T47D (cell line): ENCODE measurements around the gene RNF144A.

Source experiments
- DNase-seq, 2 experiments: peaks; one replicate each; pipeline versions ENCODE4 v3.0.0 to v3.0.0-alpha.2; 2011 to 2012; ENCODE audit warnings: low read depth in 1 of 2, low spot score in 1 of 2
- JUND ChIP-seq: IDR thresholded peaks from 2 replicates; pipeline ENCODE4 v1.6.1; 2012; ENCODE audit warnings: low read depth
- in situ Hi-C: cut with HindIII; loops from 2 replicates; pipeline ENCODE4 v1.10.0; 2016; ENCODE audit warnings: low sequenced_read_pairs, low pct_unique_long_range_greater_than_20kb

RNF144A gene

DNA sequence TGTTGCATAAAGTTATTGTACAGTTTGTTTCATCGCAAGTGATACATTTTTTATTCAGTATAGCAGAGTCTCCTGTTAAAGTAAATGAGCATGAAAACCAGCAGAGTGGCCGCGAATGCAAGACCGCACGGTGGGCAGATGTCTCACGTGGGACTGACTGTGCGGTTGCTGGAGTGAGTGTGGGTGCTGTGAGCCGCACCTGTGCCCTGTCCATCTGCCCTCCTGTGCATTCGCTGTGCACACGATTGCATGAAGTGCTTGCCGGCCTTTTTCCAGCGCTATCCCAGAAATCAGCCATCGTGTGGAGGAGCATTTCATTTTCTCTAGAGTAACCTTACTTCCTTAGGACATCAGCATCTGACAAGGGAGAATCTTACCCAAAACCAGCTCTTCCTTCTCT lies 118.7 kb downstream of the RNF144A start:
- in situ Hi-C loops: no loop called here
- no peak for DNase-seq

DNA sequence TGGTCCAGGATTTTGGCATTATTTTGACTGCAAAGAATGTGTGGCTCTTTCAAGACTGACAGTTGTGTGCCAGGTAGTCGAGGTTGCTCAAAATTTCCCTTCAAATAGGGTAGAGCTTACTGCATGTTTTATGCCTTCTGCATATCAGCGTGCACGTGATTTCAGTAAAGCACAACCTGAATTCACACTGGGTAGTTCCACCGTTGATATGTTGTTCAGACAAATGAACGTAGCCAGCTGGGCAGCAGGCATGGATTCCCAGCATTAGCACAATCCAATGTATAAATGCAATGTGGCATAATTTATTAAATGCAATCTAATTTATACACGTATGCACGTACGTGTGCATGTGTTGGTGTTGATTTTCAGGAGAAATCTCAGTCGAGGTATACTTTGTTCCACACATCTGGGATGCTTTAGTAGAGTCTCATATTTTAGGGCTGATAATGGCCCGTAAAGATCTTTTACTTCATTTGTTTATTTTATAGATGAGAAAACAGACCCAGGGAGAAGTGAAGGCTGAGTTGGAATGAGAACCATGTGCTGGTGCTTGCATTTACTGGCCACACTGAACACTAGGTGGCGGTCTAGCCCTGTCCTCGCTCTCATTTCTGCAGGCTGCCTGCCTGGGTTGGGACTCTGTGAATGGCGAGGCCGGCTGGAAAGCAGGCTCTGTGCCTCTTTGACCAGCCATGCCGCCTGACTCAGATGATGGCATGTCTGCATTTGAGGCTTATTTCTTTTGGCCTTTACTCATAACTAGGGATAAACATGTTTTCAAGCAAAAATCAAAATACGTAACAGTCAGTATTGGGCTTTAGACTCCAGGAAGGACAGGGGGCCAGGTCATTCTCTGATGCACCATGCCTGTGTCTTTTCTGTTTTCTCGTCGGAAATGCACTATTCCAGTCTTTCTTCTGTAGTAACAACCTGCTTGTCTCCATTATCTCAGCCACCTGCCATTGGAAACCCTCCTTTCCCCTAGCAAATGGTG lies 120.4 kb downstream of the RNF144A start:
- in situ Hi-C loops: no loop called here
- DNase-seq: peak; percentile 55 to 77

More for the DNA sequence above, 118.7 kb downstream of the RNF144A start:
- TF ChIP-seq JUND: no peak

DNA sequence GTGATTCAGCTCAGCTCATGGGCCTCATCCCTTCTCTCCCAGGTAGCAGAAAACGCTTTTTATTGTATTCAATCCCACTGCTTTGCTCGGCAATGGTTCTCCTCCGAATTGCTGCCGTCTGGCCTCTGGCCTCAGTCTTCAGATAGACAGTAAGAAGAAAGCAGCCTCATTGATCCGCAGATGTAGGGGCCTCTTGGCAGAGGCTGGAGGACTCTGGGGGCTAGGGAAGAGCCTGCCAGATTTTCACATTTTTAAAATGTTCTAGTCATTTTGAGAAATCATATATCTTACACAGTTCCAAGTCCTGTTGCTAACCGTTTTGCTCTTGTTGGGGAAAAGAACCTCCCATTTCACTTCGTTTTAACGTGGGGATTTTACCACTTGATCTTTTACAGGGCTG lies 123.3 kb downstream of the RNF144A start:
- DNase-seq: no peak
- in situ Hi-C loops: no loop called here
- no peak for TF ChIP-seq JUND

More for the DNA sequence above, 120.4 kb downstream of the RNF144A start:
- TF ChIP-seq JUND: no peak

DNA sequence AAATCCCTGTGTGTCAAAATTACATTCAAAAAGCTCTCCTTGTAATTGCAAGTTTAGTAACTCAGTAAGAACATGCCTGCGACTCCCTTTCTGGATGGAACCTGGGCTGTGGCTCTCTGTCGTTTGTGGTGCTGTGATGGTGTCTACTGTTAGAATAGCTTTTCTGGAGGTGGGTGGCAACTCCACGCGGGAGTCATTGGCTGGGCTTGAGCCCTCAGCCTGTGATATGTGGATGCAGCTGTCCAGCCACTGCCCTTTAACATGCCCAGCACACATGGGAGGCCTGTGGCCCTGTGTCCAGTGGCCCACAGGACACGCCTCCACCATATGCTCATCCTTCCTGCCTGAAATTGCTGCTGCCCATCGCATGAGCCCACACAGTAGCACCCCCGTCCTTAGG lies 124.2 kb downstream of the RNF144A start:
- no peak for DNase-seq
- TF ChIP-seq JUND: no peak
- in situ Hi-C loops: no loop called here

DNA sequence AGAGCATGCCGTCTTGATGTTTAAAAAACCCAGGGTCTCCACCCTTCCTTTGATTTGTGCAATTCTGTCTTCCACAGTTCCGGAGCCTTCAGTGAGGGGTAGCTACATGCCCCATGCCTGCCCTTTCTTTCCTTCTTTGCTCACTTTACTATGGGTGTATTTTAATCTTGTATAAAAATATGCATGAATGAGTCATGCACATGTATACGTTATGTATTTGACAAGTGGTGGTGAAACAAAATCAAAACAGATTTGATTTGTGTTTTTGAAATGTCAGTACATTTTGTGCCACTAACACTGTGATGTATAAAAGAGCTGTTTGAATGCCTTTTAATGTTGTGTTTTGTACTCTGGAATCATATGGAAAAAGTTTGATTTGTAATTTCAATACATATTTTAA lies 126.5 kb downstream of the RNF144A start:
- in situ Hi-C loops: no loop called here
- TF ChIP-seq JUND: no peak
- DNase-seq: no peak

DNA sequence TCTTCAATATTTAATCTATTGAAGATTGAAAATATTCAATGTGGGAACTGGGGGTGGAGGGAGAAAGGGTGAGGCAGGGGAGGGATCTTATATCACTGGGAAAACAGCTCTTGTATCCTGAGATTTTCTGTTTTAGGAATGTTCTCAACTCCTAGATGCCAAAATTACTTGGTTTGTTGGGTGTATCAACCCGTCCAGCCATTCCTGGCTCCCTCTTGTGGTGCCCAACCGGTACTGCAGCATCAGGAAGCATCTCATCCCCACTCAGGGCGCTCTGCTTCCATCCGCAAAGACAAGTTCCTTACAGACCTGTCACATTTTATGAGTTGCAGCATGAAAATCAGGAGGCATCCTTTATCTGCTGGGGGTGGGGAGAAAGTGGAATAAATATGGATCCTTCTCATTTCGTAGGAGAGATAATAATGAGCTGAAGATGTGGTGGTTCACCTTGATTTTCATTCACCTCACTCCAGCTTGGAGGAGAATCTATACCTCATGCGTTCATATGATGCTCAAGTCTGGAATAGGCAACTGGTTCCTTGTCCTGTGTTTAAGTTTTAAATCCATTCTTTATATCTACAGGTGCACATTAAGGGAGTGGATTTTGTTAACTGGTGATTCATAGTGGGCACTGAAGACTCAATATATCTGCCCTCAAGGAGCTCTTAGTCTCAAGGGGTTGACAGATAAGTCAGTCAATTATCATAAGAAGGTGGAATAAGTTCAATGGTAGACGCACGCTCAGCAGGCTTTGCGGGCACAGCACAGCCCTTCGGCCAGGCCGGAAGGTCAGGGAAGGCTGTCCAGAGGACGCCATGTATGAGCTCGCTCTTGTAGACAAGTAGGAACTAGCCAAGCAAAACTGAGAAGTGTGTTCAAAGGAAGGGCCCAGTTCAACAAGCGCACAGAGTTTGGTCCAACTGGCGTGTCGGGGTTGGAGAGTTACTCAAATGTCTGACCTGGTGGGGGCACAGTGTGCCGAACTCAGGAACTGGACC lies 127.3 kb downstream of the RNF144A start:
- no peak for TF ChIP-seq JUND

DNA sequence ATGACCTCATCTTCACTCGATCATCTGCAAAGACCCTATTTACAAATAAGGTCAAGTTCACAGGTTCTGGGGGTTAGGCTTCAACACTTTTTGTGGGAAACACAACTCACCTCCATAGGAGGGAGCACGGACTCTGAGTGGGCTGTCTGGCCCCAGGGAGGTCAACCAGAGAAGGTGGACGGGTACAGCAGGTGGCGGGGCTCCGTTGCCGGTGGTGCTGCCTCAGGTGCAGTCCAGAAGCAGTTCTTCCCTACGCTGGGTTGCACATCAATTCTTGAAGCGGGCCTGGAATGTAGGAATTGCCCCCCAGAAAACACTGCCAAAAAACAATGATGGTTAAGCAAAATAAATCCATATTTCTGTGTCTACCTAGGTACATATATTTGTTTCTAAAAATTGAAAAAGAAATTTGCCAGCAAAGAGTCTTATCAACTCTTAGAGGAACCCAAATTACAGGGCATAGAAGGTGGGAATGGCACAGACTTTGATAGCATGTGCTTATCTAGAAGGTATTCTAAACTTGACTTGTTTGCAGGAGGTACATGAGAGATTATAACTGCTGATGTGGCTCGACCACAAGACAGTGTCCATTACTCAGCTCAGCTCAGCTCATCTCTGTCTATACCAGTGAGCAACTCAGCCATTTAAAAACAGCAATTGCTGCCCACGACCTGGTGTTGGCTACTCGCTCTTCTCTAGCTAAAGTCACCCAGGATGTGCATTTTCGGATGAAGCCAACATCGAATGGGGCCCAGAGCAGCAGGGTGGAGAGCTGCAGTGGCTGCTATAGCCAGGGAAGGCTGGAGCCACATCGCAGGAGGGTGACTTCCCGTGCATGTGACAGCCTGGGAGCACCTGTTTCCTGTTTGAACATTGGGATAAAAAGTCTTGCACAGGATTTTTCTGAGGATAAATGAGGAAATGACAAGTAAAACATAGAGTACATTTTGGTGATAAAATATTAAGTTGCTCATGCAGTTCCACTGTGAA lies 128.7 kb downstream of the RNF144A start:
- TF ChIP-seq JUND: no peak
- no peak for DNase-seq
- in situ Hi-C loops: no loop called here

More for the DNA sequence above, 127.3 kb downstream of the RNF144A start:
- in situ Hi-C loops: no loop called here
- peak; percentile 38 to 60 for DNase-seq

DNA sequence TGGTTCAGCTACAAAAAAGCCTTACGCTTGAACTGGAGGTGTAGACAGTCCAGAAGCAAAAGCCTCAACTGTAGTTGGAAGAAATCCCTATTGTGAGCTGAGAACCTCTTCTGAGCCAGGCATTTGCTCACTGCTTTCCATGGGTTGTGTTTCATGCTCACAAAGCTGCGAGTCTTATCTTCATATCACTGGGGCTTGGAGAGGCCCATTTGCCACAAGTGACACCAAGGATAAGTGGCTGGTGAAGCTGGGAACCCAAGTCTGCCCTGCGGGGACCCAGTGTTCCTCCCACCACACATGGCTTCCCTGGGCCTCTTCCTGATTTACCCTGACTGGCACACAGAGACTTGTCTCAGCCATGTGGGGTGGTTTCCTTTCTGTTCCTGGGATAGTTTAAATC lies 130.4 kb downstream of the RNF144A start:
- no peak for TF ChIP-seq JUND
- no peak for DNase-seq
- in situ Hi-C loops: no loop called here

DNA sequence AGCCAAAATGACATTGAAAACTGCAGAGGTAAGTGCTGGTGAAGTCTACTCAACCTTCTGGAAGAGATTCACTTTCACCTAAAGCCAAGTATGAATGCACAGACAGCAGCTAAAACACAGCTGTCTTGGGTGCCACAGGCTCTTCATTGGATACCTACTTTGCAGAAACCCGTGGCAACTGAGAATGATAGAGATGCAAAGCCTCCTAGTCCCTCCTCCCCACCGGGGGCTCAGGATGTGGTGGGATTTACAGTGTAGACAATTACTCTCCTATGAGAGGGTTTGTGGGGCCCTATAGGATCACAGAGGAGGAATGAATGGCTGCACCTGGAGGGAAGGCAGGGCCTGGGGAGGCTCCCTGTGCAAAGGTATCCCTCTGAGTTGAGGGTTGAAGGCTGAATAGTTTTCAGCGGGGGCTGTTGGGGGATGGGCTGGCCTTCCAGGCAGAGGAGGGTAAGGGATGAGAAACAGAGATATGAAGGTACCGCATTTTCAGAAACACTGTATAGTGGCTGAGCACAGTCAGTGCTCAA lies 131.6 kb downstream of the RNF144A start:
- no peak for TF ChIP-seq JUND
- in situ Hi-C loops: no loop called here
- DNase-seq: no peak

DNA sequence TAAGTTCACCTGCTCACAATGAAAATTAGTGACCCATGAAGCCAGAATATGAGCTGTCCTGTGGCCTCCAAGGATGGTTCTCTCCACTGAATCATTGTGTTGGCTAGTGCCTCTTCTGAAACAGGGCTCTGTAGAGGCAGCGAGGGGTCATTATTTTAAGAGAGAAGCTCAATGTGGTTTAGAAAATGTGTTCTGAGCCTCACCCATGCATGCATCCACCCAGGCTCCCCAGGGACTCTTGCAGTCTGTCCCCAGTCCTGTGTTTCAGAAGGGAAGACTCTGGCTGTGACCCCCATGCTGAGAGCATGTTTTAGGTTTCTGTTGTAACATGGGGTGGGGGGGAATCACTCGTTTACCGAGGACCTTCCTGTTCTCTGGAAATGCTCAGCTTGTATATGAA lies 135.2 kb downstream of the RNF144A start:
- TF ChIP-seq JUND: no peak
- in situ Hi-C loops: no loop called here
- no peak for DNase-seq

DNA sequence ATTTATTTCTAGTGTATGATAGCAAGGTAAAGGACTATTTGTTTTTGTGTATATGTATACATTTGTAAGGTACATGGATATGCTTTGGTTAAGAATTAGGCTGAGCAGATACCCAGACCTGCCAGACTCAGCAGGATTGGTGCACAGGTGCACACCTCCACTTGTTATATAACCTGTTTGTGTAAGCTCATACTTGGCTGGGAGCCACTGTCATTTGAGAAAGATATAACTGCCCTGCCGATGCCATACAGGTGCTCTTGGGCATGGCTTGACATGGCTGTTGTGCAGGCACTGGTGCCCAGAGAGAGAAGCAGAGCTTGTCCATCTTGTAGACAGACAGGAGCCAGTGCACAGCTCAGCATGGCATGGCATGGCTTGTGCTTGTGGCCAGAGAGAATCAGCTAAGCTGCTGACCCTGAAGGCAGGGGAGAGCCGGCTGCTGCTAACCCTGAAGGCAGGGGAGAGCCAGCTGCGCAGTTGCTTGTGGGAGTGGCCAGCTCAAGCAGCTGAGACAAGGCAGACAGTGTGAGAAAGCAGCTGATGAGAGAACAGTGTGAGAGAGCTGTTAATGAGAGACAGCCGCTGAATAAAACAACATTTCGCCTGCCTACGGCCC lies 136.5 kb downstream of the RNF144A start:
- in situ Hi-C loops: no loop called here
- TF ChIP-seq JUND: no peak
- no peak for DNase-seq
